Amygdala (tissue), 56 donors: Measurements from ENCODE around the gene USP9X.
"Not testable (repeated sequence)": the region's sequence is repeated elsewhere in the genome, so short reads cannot be mapped to it uniquely, and the experiment has no call there.

ENCODE experiments used
- DNase-seq, 56 donors: peaks; one replicate each; lab custom pipeline; 2025; lab: John Stamatoyannopoulos, UW

The USP9X gene

GRCh38 chrX:41085878-41086626 lies 807 bp downstream of the USP9X start:
- DNase-seq, result peak in 50 of 56 donors; percentile 2 to 69 (median 32)

- no peak for DNase-seq
Measured at GRCh38 chrX:41086627-41086932, 1.3 kb downstream of the USP9X start.

DNA sequence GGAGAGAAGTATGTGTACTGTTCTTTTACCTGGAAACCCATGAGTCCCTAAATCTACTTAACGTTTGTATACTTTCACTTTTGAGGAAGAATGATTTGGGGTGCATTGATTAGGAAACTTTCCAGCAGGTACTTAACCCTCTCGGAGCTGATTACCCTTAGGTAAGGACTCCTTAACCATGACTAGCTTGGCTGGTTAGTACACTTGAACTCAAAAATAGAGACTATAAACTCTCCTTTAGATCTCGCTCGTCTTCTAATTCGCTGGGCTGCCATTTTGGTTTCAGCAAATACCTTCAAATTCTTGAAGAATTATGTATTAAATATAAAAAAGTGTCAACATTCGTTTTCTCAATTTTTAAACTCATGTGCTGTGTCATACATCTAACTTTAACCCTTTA lies 2.0 kb downstream of the USP9X start:
- no peak for DNase-seq

DNA sequence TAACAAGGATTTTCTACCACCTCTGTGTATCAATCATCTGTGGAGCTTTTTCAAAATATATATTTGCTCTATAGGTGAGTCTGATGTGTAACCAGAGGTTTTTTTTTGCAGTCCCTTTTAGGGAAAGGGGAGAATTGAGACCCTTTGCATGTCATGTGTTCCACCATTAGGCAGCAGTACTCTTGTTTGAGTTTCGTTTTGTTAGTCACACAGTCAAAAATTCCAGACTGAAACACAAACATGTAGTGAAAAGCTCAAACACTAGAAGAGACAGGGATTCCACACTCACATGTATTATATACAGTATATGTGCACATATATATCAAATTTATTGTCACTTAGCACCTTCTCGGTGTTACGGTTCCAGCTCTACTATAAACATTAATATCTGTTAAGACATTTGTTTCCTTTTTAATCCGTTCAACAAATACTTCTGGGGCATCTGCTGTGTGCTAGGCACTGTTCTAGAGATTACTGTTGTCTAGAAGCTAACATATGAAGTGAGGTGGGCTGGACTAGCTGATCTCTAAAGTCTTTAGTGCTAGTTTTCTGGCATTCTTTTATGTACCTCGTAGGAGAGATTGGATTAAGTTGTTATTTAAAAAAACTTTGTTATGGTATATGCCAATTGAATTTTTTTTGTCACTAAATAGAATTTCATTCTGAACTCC lies 5.5 kb downstream of the USP9X start:
- DNase-seq, result no peak

- no peak for DNase-seq
Measured at GRCh38 chrX:41092776-41093175, 7.5 kb downstream of the USP9X start.

- no peak for DNase-seq
Measured at GRCh38 chrX:41095174-41095573, 9.9 kb downstream of the USP9X start.

DNA sequence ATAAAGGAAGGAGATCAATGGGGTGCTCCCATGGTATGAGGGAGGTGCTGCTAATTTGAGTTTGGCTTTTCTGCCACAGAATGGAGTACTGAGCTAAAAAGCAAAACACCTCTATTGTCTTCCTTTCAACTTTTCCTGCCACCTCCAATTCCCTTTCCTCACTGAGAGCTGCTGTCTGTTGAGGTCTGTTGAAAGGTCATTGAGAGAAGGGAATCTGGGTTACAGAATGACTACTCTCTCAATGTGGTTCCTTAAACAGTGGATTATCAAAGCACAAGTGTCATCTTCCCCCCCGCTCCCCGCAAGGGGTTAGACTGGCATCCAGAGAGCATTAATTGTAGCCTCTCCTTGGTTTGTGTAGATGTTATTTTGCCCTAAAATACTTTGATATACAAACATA lies 10.7 kb downstream of the USP9X start:
- no peak for DNase-seq

DNA sequence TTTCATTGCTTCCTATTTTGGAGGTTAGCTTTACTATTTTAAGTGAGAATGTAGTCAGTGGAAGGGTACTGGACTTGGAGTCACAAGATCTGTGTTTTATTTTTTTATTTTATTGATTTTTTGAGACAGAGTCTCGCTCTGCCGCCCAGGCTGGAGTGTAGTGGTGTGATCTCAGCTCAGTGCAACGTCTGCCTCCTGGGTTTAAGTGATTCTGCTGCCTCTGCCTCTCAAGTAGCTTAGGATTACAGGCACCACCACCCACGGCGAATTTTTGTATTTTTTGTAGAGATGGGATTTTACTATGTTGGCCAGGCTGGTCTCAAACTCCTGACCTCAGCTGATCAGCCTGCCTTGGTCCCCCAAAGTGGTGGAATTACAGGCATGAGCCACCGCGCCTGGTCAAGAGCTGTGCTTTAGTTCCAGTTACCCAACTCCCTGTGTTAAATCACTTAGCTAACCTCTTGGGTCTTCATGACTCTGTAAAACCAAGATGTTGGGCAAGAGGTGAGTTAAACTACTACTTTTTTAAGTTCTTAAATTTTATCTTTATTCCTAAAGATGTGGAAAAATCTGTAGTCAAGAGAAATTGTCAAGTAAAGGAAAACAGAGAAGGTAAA lies 11.2 kb downstream of the USP9X start:
- no peak for DNase-seq

DNA sequence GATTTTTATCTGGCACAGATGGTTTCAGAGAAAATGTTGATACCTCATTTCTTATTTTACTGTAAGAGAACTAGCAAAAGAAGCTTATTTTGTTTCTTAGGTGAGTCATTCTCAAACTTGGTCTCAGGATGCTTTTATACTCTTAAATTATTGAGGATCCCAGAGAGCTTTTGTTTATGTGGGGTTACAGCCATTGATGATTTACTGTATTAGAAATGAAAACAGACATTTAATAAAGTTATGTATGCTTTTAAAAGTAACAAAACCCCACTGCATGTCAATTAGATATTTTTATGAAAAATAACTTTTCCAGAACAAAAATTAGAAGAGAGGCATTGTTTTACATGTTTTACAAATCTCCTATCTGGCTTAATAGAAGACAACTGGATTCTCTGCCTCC lies 12.1 kb downstream of the USP9X start:
- DNase-seq, result no peak

DNA sequence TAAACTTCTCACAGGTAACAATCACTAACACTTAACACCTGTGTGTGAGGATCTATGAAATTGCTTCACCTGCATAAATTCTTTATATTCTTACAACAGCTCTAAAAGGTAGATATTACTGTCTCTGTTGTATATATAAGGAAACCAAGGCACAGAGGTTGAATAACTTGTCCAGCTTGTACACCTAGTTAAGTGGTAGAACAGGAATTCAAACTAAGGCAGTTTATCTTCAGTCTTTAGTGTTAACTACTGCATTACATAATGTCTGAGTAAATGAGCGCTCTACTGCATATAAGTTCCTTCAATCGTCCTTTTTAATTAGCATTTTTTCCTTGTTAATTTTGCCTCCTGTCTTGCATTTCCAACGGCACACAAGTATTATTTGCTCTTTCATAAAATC lies 15.0 kb downstream of the USP9X start:
- no peak for DNase-seq

DNA sequence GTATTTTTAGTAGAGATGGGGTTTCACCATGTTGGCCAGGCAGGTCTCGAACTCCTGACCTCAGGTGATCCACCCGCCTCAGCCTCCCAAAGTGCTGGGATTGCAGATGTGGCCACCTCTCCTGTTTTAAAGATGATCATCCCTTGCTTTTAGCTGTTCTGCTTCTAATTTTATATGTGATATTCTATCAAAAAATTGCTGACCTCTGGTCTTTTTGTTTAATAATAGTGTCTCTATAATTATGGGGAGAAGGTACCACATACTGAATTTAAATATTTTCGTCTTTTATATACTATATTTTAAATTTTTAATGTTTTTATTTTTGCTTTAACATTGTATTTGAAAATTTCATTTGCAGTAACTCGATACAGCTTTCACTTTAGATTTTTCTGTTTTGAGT lies 15.6 kb downstream of the USP9X start:
- no peak for DNase-seq

DNA sequence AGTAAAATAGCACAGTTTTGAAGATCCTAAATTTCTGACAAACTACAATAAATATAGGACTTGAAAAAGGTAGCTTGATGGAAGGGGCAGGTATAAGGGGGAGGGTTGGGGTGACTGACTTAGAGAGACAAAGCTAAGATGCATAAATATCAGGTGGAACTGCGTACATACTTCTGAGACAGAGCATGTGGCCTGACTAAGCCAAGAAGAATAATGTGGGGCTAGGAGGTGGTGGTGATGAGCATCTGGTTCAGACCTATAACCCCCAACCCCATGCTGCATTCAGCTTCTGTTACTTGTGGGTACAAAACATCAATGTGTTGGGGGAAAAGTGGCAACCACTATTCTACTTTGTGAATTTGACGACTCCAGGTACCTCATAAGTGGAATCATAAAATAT lies 19.8 kb downstream of the USP9X start:
- no peak for DNase-seq

- not testable (repeated sequence) for DNase-seq
Measured at GRCh38 chrX:41106257-41106656, 21.0 kb downstream of the USP9X start.

DNA sequence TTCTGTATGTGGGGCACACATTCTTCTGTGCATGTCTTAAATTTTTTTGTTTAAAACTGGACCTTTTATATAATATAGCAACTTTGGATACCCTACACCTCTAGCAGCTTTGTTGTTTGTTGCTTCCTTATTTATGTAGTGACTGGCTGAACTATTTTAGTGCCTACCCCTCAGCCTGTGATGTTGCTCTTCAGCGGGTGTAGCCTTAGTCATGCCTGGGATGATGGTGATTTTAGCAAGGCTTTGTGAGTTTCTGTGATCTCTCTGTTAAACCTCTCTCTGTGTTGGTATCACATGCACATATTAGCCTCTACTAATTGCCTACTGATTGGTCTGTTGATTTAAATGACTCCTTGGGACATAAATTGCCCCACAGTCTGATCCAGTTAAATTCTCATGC lies 22.8 kb downstream of the USP9X start:
- DNase-seq, result no peak

GRCh38 chrX:41108463-41109205 lies 23.4 kb downstream of the USP9X start:
- DNase-seq, result no peak

DNA sequence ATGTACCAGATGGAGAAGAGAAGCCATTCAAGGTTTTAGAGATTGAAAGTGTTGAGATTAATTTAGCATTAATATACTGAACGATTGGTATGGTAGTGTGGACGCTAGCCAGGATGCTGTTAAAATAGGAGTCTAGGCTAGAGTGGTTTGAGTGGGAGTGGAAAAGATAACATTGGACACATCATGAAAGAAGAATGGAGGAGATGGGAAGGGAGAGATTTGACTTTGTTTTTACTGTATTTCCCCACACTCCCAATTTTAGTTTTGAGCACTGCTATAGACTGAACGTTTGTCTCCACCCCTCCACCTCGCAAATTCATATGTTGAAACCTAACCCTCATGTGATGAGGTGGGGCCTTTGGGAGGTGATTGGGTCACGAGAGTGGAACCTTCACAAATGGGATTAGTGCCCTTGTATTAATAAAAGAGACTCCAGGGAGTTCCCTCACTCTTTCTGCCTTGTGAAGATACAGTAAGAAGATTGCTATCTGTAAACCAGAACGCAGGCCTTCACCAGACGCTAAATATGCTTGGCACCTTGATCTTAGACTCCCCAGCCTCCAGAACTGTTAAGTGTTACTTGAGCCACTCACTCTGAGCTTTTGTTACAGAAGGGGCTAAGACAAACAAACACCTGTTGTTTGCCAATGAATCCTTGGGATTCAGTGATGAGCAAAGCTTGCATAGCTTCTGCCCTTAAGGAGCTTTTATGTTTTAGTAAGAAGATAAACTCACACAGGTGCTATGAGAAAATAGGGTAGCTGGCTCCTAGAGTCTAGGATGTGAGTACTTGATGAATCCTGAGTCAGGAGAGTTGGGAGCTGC lies 25.8 kb downstream of the USP9X start:
- no peak for DNase-seq

DNA sequence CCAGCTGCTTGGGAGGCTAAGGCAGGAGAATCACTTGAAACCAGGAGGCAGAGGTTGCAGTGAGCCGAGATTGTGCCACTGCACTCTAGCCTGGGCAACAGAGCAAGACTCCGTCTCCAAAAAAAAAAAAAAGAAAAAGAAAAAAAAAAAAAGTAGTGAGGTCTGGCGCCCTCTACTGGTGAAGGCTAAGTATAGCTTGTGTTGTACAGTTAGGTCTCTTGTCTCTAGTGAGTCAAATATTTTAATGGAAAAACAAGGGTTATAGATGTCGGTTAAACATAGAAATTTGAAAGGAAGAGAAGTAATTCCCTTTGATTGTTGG lies 29.8 kb downstream of the USP9X start:
- peak in 1 of 56 donors; percentile 9 for DNase-seq

DNA sequence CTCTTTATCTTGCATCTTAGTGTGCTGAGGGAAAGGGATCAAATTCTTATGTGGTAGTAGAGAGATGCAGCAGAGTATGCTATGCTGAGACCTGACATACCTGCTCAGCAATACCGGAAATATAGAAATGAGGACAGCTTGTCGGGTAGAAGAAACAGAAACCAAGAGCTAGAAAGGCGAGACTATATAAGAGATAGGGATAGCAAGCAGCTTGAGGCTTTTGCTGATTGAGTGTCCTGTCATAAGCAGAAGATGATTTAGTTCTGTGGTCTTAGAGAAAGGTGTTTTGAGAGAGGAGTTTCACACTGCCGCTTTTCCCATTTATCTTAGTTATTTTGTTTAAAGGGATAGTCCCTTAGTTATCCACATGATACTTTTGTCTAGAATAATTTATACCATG lies 31.7 kb downstream of the USP9X start:
- no peak for DNase-seq

GRCh38 chrX:41118156-41118555 lies 32.9 kb downstream of the USP9X start:
- no peak for DNase-seq

GRCh38 chrX:41119803-41120202 lies 34.6 kb downstream of the USP9X start:
- no peak for DNase-seq

DNA sequence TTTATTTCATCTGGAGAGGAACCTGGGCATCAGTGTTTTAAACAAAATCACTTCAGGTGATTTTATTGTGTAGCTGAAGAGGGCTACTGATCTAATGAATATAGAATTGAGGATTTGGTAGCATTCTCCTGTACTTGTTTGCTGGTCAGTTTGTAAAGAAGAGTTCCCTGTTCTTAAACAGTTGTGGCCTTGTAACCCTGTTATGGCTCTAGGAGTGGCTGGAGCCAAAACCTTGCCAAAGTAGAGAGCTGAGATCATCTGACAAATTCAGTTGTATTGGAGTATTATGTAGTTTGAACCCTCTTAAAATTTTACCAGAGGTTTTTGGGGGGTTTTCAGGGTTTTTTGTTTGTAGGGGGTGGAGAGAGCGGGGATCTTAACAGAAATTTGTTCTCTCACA lies 36.5 kb downstream of the USP9X start:
- no peak for DNase-seq
